ENCODE measurements around the gene SOX4.

Gene SOX4

GRCh38 chr6:21593927-21594415 lies 420 bp downstream of the SOX4 start:
- FAIRE-seq (no peak), DNase-seq (ENCODE audit: low spot score) (peak; percentile 25)

- FAIRE-seq: no peak
Measured at GRCh38 chr6:21594416-21595281, 1.1 kb downstream of the SOX4 start.

GRCh38 chr6:21595285-21596144 lies 2.0 kb downstream of the SOX4 start:
- FAIRE-seq (no peak), DNase-seq (ENCODE audit: low spot score) (peak; percentile 28)

More at GRCh38 chr6:21594416-21595281, 1.1 kb downstream of the SOX4 start:
- peak; percentile 24 for DNase-seq (ENCODE audit: low spot score)

GRCh38 chr6:21596145-21596948 lies 2.8 kb downstream of the SOX4 start:
- FAIRE-seq (no peak), DNase-seq (ENCODE audit: low spot score) (peak; percentile 44)

GRCh38 chr6:21596949-21597682 lies 3.6 kb downstream of the SOX4 start:
- DNase-seq (ENCODE audit: low spot score) (no peak), FAIRE-seq (no peak)

- FAIRE-seq (no peak), DNase-seq (ENCODE audit: low spot score) (no peak)
Measured at GRCh38 chr6:21597801-21598673, 4.5 kb downstream of the SOX4 start.

- no peak for DNase-seq (ENCODE audit: low spot score)
- FAIRE-seq: no peak
Measured at GRCh38 chr6:21598674-21599023, 5.1 kb downstream of the SOX4 start.

- DNase-seq (ENCODE audit: low spot score) (no peak), FAIRE-seq (no peak)
Measured at GRCh38 chr6:21599051-21599696, 5.6 kb downstream of the SOX4 start.

GRCh38 chr6:21601339-21601923 lies 7.9 kb downstream of the SOX4 start:
- no peak for FAIRE-seq
- DNase-seq (ENCODE audit: low spot score): no peak

- DNase-seq (ENCODE audit: low spot score) (no peak), FAIRE-seq (no peak)
Measured at GRCh38 chr6:21601932-21602390, 8.4 kb downstream of the SOX4 start.

GRCh38 chr6:21603082-21603952 lies 9.8 kb downstream of the SOX4 start:
- DNase-seq (ENCODE audit: low spot score) (no peak), FAIRE-seq (no peak)

- no peak for FAIRE-seq
- DNase-seq (ENCODE audit: low spot score): no peak
Measured at GRCh38 chr6:21604081-21604480, 10.5 kb downstream of the SOX4 start.

- FAIRE-seq (no peak), DNase-seq (ENCODE audit: low spot score) (no peak)
Measured at GRCh38 chr6:21605166-21605565, 11.6 kb downstream of the SOX4 start.

GRCh38 chr6:21608601-21609000 lies 15.1 kb downstream of the SOX4 start:
- FAIRE-seq: no peak
- DNase-seq (ENCODE audit: low spot score): no peak

GRCh38 chr6:21609881-21610329 lies 16.4 kb downstream of the SOX4 start:
- no peak for FAIRE-seq

GRCh38 chr6:21610341-21610740 lies 16.8 kb downstream of the SOX4 start:
- FAIRE-seq (no peak), DNase-seq (ENCODE audit: low spot score) (no peak)

More at GRCh38 chr6:21609881-21610329, 16.4 kb downstream of the SOX4 start:
- no peak for DNase-seq (ENCODE audit: low spot score)

GRCh38 chr6:21611485-21611884 lies 17.9 kb downstream of the SOX4 start:
- DNase-seq (ENCODE audit: low spot score): no peak
- FAIRE-seq: no peak
